Mucosa of descending colon (tissue), 3 donors: ENCODE measurements around the gene RAPGEF5. TPM values are rescaled to one million over a fixed set of nuclear protein-coding genes. Genes with fewer than 3 reads are reported as not detected.

Source experiments
- ATAC-seq: fragments of 200-7000 bp; cut with Tn5 transposase; one replicate; pipeline ENCODE4 v1.9.1; 2020; ENCODE audit warnings: mild to moderate bottlenecking, moderate library complexity
- DNase-seq, 3 donors: peaks; one replicate each; pipeline ENCODE4 v3.0.0-alpha.2; 2020
- H3K36me3 ChIP-seq: fragments of 200-600 bp; one replicate; pipeline ENCODE4 v1.8.0; 2021; ENCODE audit warnings: low read depth, mild to moderate bottlenecking
- H3K4me1 ChIP-seq: fragments of 200-600 bp; one replicate; pipeline ENCODE4 v1.8.0; 2021; ENCODE audit warnings: low read depth, mild to moderate bottlenecking
- H3K4me3 ChIP-seq: fragments of 200-600 bp; one replicate; pipeline ENCODE4 v1.8.0; 2021; ENCODE audit warnings: mild to moderate bottlenecking
- H3K9me3 ChIP-seq: fragments of 200-600 bp; one replicate; pipeline ENCODE4 v1.8.0; 2021; ENCODE audit warnings: mild to moderate bottlenecking
- CTCF ChIP-seq: fragments of 200-600 bp; IDR thresholded peaks from one replicate; pipeline ENCODE4 v1.8.0; 2022; ENCODE audit warnings: antibody characterized with exemption, mild to moderate bottlenecking
- intact Hi-C, 2 donors: fragments of 100-400 bp; cut with DNase I in 1 of 2; cut with micrococcal nuclease in 1 of 2; formaldehyde crosslinking; loops; one replicate each; pipeline versions ENCODE4 v1.11.0 to v1.11.1; 2022; cut with DNase I, micrococcal nuclease
- total RNA-seq, 3 donors: library from RNA; stranded (reverse); fragmentation: NEBNext Ultra II Directional in 2 of 3; extraction: Animal tissue kit (Norgen Biotek cat#: 25700) in 2 of 3; gene quantifications; one replicate each; pipeline versions ENCODE4 v1.2.1 to v1.2.4, GENCODE V29; 2021 to 2023
- donor health status: DM: no; HTN: no; CAD: no; lungs with moderate emphysema.
- donor health status: DM: no; HTN: no; CAD: no.
- donor health status: DM: no; HTN: yes; CAD: no.

Gene RAPGEF5
- total RNA-seq, 3 donors from 2014 or later = 34.7 to 87.8 (median 59.5) TPM

- TF ChIP-seq CTCF = no peak
- DNase-seq (no peak), ATAC-seq (no peak)
- Histone ChIP-seq H3K4me1 (no peaks in the 10 kb centered on the region), H3K4me3 (no peak overlapping the region), H3K9me3 (no peaks in the 10 kb centered on the region), H3K36me3 (no peaks in the 10 kb centered on the region)
- intact Hi-C loops = no loop called here
Measured at GRCh38 chr7:22167482-22167881, 189.5 kb downstream of the RAPGEF5 start.

- Histone ChIP-seq H3K9me3 (no peaks in the 10 kb centered on the region), H3K4me1 (no peaks in the 10 kb centered on the region), H3K36me3 (no peaks in the 10 kb centered on the region), H3K4me3 (no peak overlapping the region)
- intact Hi-C loops = no loop called here
- TF ChIP-seq CTCF = no peak
- no peak for ATAC-seq
- no peak for DNase-seq
Measured at GRCh38 chr7:22166928-22167327, 190.0 kb downstream of the RAPGEF5 start.

GRCh38 chr7:22159341-22159740 lies 197.6 kb downstream of the RAPGEF5 start:
- Histone ChIP-seq H3K9me3 (no peaks in the 10 kb centered on the region), H3K4me1 (no peaks in the 10 kb centered on the region), H3K4me3 (no peak overlapping the region), H3K36me3 (no peaks in the 10 kb centered on the region)
- DNase-seq (no peak), ATAC-seq (no peak)
- TF ChIP-seq CTCF = no peak
- intact Hi-C loops = no loop called here

GRCh38 chr7:22157552-22157951 lies 199.4 kb downstream of the RAPGEF5 start:
- Histone ChIP-seq H3K9me3 (no peaks in the 10 kb centered on the region), H3K36me3 (no peaks in the 10 kb centered on the region), H3K4me1 (no peaks in the 10 kb centered on the region), H3K4me3 (no peak overlapping the region)
- ATAC-seq = no peak
- no peak for TF ChIP-seq CTCF
- intact Hi-C loops = no loop called here
- DNase-seq = no peak

GRCh38 chr7:22156205-22156604 lies 200.7 kb downstream of the RAPGEF5 start:
- Histone ChIP-seq H3K4me3 (no peak overlapping the region), H3K4me1 (no peaks in the 10 kb centered on the region), H3K9me3 (no peaks in the 10 kb centered on the region), H3K36me3 (no peaks in the 10 kb centered on the region)
- intact Hi-C loops = no loop called here
- DNase-seq (no peak), ATAC-seq (peak; percentile 15)
- no peak for TF ChIP-seq CTCF

GRCh38 chr7:22154143-22154529 lies 202.8 kb downstream of the RAPGEF5 start:
- H3K4me3 ChIP-seq = no peak overlapping the region
- ATAC-seq (no peak), DNase-seq (no peak)
- no peaks in the 10 kb centered on the region for H3K4me1 ChIP-seq
- no peak for TF ChIP-seq CTCF
- no peaks in the 10 kb centered on the region for H3K9me3 ChIP-seq
- intact Hi-C loops = no loop called here
- H3K36me3 ChIP-seq = no peaks in the 10 kb centered on the region
